Activated T-cell treated with anti-CD3 and anti-CD28 coated beads for 48 hours (primary cell): Measurements from ENCODE around the gene CEP350.
"Not testable (repeated sequence)": the region's sequence is repeated elsewhere in the genome, so short reads cannot be mapped to it uniquely, and the experiment has no call there.

Source experiments
- DNase-seq: peaks from one replicate; pipeline ENCODE4 v3.0.0-alpha.2; 2020; ENCODE audit warnings: low read depth

CEP350 gene

DNA sequence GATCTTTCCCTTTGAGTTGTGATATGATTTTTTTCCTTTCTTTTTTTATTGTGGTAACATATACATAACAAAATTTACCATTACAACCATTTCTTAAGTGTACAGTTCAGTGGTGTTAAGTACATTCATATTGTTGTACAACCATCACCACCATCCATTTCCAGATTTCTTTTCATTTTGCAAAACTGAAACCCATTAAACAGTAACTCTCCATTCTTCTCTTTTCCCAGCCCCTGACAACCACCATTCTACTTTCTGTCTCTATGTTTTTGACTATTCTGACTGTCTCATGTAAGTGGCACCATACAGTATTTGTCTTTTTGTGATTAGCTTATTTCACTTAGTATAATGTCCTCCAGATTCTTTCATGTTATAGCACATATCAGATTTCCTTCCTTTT lies 30.3 kb downstream of the CEP350 start:
- DNase-seq: no peak

DNA sequence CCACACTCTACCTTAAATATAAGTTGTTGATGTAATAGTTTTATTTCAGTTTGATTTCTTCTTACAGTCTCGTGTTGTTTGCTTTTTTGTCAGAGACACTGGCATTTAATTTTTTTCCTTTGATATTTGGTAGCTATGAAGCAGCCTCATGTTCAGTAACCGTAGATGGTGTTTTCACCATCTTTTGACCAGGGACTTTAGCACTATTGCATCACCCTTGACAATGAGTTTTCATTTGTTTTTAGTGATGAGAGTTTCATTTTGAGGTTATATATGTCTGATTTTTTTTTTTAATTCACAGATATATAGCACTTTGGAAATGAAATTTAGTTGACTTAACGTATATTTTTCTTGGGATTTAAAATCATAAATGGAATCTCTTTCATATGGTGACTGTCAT lies 36.2 kb downstream of the CEP350 start:
- DNase-seq: no peak

DNA sequence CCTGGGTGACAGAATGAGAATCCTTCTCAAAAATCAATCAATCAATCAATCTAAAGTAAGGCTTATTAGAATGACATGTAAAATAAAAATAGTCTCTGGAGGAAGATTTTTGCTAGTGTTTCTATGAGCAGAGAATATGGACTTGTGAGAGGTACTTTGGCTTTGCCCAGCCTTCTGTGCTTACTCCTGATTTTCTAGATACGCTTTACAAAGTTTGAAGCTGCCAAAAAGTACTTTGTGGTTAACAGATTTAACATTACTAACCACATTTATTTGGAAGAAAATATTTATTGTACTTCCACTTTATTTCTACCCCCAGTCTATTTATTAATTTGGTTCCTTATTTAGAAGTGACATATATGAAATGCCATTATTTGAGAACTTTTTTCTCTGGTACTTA lies 41.0 kb downstream of the CEP350 start:
- DNase-seq: no peak

- DNase-seq: no peak
These were observed 41.5 kb downstream of the CEP350 start for GRCh38 chr1:179996099-179996498.

DNA sequence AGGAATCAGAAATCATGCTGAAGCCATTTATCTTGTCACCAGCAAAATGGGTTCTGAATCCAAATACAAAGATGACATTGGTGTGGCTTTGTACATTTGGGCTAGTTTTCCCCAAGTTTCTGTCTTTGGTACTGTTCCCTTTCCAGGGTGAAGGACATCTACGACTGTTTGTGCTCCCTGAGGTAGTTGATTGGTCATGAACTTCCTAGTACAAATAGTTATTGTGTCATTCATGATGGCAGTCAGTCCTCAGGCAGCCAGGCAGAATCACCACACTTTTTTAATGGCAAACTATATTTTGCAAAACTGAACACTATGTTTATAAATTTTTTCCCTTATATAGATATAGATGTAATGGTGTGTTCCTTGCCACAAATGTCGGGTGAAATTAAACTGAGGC lies 46.0 kb downstream of the CEP350 start:
- DNase-seq: no peak

- no peak for DNase-seq
These were observed 47.8 kb downstream of the CEP350 start for GRCh38 chr1:180002437-180002836.

DNA sequence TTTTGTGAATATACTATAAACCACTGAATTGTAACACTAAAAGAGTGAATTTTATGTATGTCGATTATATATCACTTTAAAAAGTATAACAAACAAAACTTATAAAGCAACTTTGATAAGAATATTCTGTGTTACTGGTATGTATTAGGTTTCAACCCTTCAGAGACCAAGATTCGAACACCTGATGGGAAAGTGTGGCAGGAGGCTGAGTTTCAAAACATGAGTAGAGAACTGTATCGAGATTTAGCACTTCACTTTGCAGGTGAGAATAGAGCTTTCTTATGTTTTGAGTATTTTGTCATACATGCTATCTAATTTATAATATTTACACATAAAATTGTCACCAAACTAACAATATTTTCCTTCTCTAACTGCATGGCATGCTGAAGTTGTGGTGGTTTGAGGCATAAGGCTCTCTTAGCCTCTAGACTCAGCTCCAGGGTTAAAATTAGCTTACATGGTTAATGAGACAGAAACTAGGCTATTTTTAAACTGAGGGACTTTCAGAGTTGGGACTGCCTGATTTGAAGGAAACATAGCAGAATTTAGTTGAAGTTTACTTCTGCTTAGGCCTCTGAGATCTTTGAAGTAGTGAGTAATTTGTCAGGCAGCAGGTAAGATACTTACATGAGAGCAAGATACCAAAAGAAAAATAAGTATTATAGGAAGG lies 48.6 kb downstream of the CEP350 start:
- no peak for DNase-seq

GRCh38 chr1:180006762-180007161 lies 52.2 kb downstream of the CEP350 start:
- not testable (repeated sequence) for DNase-seq

- DNase-seq: no peak
These were observed 65.4 kb downstream of the CEP350 start for GRCh38 chr1:180020017-180020416.

DNA sequence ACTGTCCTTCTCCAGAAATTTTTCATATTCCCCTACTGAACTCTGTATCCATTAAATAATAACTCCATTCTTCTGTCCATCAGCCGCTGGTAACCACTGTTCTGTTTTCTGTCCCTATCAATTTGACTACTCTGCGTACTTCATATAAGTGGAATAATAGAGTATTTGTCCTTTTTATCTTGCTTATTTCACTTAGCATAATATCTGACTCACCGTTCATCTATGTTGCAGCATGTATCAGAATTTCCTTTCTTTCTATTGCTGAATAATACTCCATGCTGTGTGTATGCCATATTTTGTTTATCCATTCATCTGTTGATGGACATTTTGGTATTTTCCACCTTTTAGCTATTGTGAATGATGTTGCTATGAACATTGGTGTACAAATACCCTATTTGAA lies 71.9 kb downstream of the CEP350 start:
- DNase-seq: no peak

DNA sequence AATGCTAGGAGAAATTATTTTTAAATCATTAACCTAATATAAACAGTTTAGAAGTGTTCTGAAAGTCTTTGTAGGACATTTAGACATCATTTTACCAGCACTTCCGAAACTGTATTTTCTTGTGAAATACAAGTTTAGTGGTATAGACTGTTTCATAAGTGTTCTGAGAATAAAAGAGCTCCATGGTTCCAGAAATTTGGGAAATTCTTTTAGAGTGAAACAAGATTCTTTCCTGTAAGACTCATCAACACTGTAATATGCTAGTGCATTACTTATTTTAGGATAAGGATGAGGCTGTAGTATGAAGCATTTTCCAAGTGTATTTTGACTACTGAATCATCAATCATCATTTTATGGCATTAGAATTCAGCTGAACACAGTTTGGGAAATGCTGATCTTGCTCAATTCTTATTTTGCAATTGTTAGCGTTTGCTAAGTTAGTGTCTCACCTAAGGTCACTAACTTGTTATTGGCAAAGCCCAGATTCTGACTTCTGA lies 73.4 kb downstream of the CEP350 start:
- no peak for DNase-seq

DNA sequence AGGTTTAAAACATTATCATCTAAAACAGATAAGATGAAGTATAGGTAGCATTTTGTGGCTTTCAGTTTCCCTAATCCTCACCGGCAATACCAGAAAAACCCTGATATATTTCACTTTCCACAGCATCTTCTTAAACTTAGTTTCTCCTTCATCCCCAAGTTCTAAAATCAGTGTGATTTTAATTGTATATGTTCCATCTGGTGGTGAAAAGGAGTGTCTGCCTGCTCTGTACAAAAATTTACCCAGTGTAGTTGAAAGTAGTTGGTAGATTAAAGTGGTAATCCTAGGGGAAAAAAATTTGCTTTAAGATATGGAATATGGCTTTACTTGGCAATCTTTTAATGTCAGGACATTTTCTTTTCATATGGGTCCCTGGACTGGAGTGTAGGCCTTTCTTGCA lies 74.3 kb downstream of the CEP350 start:
- DNase-seq: no peak

DNA sequence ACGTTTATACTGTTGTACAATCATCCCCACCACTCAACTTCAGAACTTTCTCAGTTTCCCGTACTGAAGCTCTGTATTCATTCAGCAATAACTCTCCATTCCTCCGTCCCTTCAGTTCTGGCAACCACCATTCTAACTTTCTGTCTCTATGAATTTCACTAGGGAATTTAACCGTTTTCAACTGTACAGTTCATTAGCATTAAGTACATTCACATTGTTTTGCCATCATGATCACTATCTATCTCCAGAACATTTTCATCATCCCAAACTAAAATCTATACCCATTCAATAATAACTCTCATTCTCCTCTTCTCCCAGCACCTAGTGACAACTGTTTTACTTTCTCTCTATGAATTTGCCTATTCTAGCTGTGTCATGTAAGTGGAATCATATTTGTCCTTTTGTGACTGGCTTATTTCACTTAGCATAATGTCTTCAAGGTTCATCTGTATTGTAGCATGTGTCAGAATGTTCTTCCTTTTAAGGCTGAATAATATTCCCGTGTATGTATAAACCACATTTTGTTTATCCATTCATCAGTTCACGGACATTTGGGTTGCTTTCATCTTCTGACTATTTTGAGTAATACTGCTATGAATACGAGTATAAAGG lies 75.0 kb downstream of the CEP350 start:
- DNase-seq: no peak

GRCh38 chr1:180031664-180032063 lies 77.1 kb downstream of the CEP350 start:
- DNase-seq: no peak

DNA sequence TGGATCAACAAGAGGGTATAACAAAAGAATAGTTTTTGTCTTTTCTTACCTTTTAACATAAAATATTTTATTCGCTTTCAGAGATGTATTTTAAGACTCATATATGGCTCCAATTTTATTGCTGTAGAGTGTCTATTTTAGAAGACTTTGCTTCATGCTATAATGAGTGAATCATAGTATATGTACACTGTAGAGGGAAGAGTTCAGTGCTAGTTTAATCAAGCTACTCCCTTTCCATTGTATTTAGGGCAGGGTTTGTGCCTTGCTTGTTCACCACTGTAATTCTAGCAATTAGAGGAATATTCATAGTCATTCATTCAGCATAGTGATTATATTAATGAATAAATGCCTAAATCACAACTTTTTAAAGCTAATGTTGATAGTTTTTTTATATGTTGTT lies 78.8 kb downstream of the CEP350 start:
- DNase-seq: no peak

GRCh38 chr1:180040034-180040433 lies 85.4 kb downstream of the CEP350 start:
- DNase-seq: no peak

GRCh38 chr1:180041582-180041981 lies 87.0 kb downstream of the CEP350 start:
- DNase-seq: no peak

GRCh38 chr1:180042988-180043622 lies 88.5 kb downstream of the CEP350 start:
- DNase-seq: no peak

DNA sequence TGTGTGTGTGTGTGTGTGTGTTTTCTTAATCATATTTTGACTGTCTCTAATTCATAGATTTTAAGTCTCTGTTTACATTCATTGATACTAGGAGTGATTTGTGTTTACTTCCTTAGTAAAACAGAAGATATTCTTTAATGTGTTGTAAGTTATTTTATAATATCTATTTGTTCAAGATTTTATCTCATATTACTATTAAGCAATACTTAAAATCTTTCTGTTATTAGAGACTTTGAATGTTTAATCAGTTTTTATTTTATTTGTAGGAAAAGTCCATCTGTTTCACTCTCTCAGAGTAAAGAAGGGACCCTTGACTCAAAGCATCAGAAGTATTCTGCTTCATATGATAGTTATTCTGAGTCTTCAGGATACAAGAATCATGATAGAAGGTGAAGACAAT lies 89.2 kb downstream of the CEP350 start:
- DNase-seq: no peak

DNA sequence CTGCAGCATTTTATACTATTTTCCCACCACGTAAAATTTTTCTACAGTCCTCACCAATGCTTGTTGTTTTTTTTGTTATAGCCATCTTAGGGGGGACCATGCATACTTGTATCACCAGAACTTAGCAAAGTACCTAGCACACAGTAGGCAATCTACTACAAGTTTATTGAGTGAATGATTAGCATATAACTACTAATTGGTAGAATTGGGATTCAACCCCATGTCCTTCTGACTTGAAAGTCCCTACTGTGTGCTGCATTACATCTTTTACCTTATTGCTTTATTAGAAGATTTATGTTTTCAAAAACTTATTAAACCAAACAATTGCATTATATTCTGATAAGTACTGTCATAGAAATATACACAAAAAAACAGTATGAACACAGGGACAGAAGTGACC lies 92.1 kb downstream of the CEP350 start:
- no peak for DNase-seq

- no peak for DNase-seq
These were observed 99.3 kb downstream of the CEP350 start for GRCh38 chr1:180053594-180054567.

DNA sequence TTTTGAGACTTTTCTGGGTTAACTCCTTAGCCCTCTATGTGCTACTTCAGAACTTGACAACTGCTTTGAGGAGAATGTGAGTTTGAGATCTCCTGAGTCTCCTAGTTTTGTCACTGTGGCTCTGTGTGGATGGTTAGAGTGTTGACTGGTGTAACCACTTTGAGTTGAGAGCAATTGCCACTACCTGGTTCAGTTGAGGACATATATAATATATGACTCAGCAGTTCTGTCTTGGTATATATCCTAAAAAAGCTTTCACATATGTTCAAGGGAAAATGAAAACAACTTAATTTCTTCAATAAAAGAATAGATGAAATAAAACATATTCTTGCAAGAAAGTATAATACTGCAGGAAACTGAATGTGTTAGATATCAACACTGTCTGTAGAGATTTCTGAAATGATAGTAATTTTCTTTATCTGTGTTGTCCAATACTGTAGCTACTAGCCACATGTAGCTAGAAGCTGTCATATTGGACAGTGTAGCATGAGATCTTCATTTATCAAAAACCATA lies 103.3 kb downstream of the CEP350 start:
- no peak for DNase-seq
